T-cell (primary cell): ENCODE data around the gene MAMDC2. TPM values are rescaled to one million over a fixed set of nuclear protein-coding genes. Genes with fewer than 3 reads are reported as not detected.
"Not testable (repeated sequence)": the region's sequence is repeated elsewhere in the genome, so short reads cannot be mapped to it uniquely, and the experiment has no call there.

Source experiments
- ATAC-seq, 4 experiments: fragments of 200-7000 bp in 3 of 4; fragments of 150-1000 bp in 1 of 4; cut with Tn5 transposase; replicated peaks in 1 of 4; 1 replicate in 3 of 4; 2 replicates in 1 of 4; pipeline ENCODE4 v1.10.0; 2021; ENCODE audit warnings: moderate library complexity in 3 of 4, mild to moderate bottlenecking in 2 of 4, moderate number of reproducible peaks in 1 of 4
- CTCF ChIA-PET, 2 donors: fragments of 300-600 bp; sonication (Branson Sonifier 250); formaldehyde crosslinking; loops; one replicate each; lab custom pipeline; 2022; ENCODE audit warnings: antibody characterized with exemption in 2 of 2; lab: Charles Lee
- POLR2A ChIA-PET, 2 donors: fragments of 300-600 bp; sonication (Branson Sonifier 250); formaldehyde crosslinking; loops; one replicate each; lab custom pipeline; 2022; ENCODE audit warnings: antibody characterized with exemption in 2 of 2; lab: Charles Lee
- DNase-seq, 35 experiments: peaks; one replicate each; pipeline versions ENCODE4 v3.0.0 to v3.0.0-alpha.2; 2013 to 2023
- H3K27ac ChIP-seq: one replicate; pipeline ENCODE4 v1.5.1; 2013; ENCODE audit warnings: low read length
- H3K27me3 ChIP-seq, 2 experiments: replicated peaks in 1 of 2; 1 replicate in 1 of 2; 2 replicates in 1 of 2; pipeline versions ENCODE4 v1.6.1 to v1.7.0; 2013; ENCODE audit warnings: low read length in 1 of 2, mixed read lengths in 1 of 2; ENCODE audit not compliant: control insufficient read depth in 2 of 2, insufficient read depth in 2 of 2; ENCODE audit errors: extremely low read depth in 1 of 2
- H3K36me3 ChIP-seq, 2 donors: 1 replicate in 1 of 2; 2 replicates in 1 of 2; pipeline versions ENCODE4 v1.6.1 to v1.7.0; 2013; ENCODE audit warnings: low read length in 1 of 2; ENCODE audit not compliant: control insufficient read depth in 2 of 2, insufficient read depth in 1 of 2; ENCODE audit errors: extremely low read depth in 1 of 2
- H3K4me1 ChIP-seq, 2 experiments: 1 replicate in 1 of 2; 2 replicates in 1 of 2; pipeline versions ENCODE4 v1.6.1 to v1.7.0; 2013; ENCODE audit warnings: low read length in 2 of 2, mixed read lengths in 1 of 2; ENCODE audit not compliant: insufficient read depth in 2 of 2, control insufficient read depth in 1 of 2; ENCODE audit errors: extremely low read depth in 1 of 2
- H3K4me3 ChIP-seq, 2 donors: 1 replicate in 1 of 2; 2 replicates in 1 of 2; pipeline versions ENCODE4 v1.5.1 to v1.7.0; 2013; ENCODE audit warnings: mild to moderate bottlenecking in 2 of 2, low read length in 1 of 2, moderate library complexity in 1 of 2; ENCODE audit not compliant: control insufficient read depth in 1 of 2; ENCODE audit errors: extremely low read depth in 1 of 2
- H3K9me3 ChIP-seq: 2 replicates; pipeline ENCODE4 v1.7.0; 2013
- H3K27ac Mint-ChIP-seq, 2 donors: one replicate each; pipeline ENCODE4 v1.8.0; 2020 to 2021; ENCODE audit warnings: mild to moderate bottlenecking in 2 of 2, mixed read lengths in 2 of 2
- H3K27me3 Mint-ChIP-seq, 2 donors: one replicate each; pipeline ENCODE4 v1.8.0; 2021 to 2022; ENCODE audit warnings: mixed read lengths in 2 of 2
- H3K36me3 Mint-ChIP-seq: one replicate; pipeline ENCODE4 v1.8.0; 2021; ENCODE audit warnings: mixed read lengths
- H3K4me1 Mint-ChIP-seq, 3 donors: one replicate each; pipeline ENCODE4 v1.8.0; 2020 to 2022; ENCODE audit warnings: mixed read lengths in 3 of 3, mild to moderate bottlenecking in 1 of 3
- H3K4me3 Mint-ChIP-seq, 3 donors: one replicate each; pipeline ENCODE4 v1.8.0; 2020 to 2022; ENCODE audit warnings: mild to moderate bottlenecking in 3 of 3, mixed read lengths in 3 of 3, moderate library complexity in 3 of 3
- H3K9me3 Mint-ChIP-seq, 3 donors: one replicate each; pipeline ENCODE4 v1.8.0; 2020 to 2022; ENCODE audit warnings: mixed read lengths in 3 of 3
- WGBS: methylation state at CpG from one replicate; pipeline ENCODE4 v1.1.5; 2013; ENCODE audit warnings: missing lambda C conversion rate; ENCODE audit not compliant: insufficient coverage; 5-methylcytosine and 5-hydroxymethylcytosine counted together
- total RNA-seq, 35 experiments: library from RNA in 6 of 35; stranded (reverse) in 6 of 35; fragments of 120-200 nt in 1 of 35; gene quantifications; one replicate each; pipeline versions ENCODE4 v1.2.1 to v1.2.4 and lab custom pipeline; 2013 to 2026

Gene MAMDC2
- total RNA-seq, 5 donors from 2014 or later (not counting 1 experiment from before 2014, with no cell fraction given): 0.09 to 0.19 (median 0.12) TPM; not detected in 2

DNA sequence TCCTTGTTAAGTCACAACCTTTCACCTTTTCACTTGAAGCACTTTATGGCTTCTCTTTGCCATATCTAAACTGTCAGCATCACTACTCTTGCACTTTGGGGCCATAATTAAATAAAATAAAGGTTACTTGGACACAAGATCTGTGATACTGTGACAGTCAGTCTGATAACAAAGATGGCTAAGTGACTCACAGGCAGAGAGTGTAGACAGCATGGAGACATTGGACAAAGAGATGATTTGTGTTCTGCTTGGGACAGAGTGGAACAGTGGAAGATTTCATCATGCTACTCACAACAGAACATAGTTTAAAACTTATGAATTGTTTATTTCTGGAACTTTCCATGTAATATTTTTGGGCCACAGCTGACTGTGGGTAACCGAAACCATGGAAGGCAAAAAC, 133.5 kb downstream of the MAMDC2 start:
- no peak for DNase-seq
- peaks cover 0 to 3% of the 10 kb centered on the region in 2 donors for H3K27me3 Mint-ChIP-seq
- no peaks in the 10 kb centered on the region for H3K4me1 ChIP-seq
- ChIA-PET POLR2A (no interaction called here), CTCF (no interaction called here)
- no CpG with 5 or more reads among the region's 1 CpG for WGBS
- H3K36me3 ChIP-seq: no peaks in the 10 kb centered on the region
- H3K36me3 Mint-ChIP-seq: no peaks in the 10 kb centered on the region
- no peak for ATAC-seq
- no peaks in the 10 kb centered on the region for H3K4me1 Mint-ChIP-seq
- no peak overlapping the region for H3K27ac Mint-ChIP-seq
- no peaks in the 10 kb centered on the region for H3K27me3 ChIP-seq
- H3K4me3 ChIP-seq: no peak overlapping the region
- H3K9me3 ChIP-seq: no peaks in the 10 kb centered on the region
- peaks cover under 1 to 13% (median 8%) of the 10 kb centered on the region in 3 donors for H3K9me3 Mint-ChIP-seq
- no peak overlapping the region for H3K4me3 Mint-ChIP-seq
- no peak overlapping the region for H3K27ac ChIP-seq

DNA sequence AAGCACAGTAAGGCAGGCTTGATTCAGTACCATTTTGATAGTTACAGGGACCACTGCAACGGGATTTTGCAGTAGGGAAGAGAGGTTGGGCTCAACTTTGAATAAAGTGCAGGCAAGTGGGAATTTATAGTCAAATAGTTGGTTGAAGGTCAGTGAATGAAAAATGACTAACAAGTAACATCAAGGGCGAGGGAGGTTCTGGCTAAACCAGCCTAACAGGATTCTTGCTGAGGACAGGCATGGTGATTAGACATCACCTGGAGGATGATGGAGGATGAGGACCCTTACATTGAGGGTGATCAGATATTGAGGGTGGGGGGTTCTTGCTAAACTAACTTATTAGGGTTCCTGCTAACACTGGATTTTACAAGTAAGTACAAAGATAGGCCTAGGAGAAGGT, 149.1 kb downstream of the MAMDC2 start:
- no peak overlapping the region for H3K4me3 ChIP-seq
- no peak overlapping the region for H3K27ac Mint-ChIP-seq
- no peaks in the 10 kb centered on the region for H3K36me3 Mint-ChIP-seq
- H3K4me3 Mint-ChIP-seq: no peak overlapping the region
- 40% methylated on average over 1 of the region's 2 CpGs for WGBS
- no peaks in the 10 kb centered on the region for H3K4me1 ChIP-seq
- DNase-seq (no peak), ATAC-seq (no peak)
- POLR2A ChIA-PET: no interaction called here
- H3K27ac ChIP-seq: no peak overlapping the region
- peaks cover 5 to 36% (median 13%) of the 10 kb centered on the region in 3 donors for H3K9me3 Mint-ChIP-seq
- no peaks in the 10 kb centered on the region for H3K36me3 ChIP-seq
- CTCF ChIA-PET: no interaction called here
- H3K4me1 Mint-ChIP-seq: no peaks in the 10 kb centered on the region
- H3K27me3 ChIP-seq: no peaks in the 10 kb centered on the region
- peaks cover 9 to 11% of the 10 kb centered on the region in 2 donors for H3K27me3 Mint-ChIP-seq
- H3K9me3 ChIP-seq: no peaks in the 10 kb centered on the region

DNA sequence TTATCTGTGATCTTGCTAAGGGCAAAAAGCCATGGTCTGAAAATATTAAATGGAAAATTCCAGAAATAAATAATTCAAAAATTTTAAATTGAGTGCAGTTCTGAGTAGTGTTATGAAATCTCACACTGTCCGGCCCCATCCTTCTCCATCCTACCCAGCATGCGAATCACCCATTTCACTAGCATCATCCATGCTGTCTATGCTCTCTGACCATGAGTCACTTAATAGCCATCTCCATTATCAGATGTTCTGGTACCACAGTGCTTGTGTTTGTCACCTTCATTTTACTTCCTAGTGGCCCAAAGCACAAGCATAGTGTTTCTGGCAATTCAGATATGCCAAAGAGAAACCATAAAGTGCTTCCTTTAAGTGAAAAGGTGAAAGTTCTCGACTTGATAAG, 151.8 kb downstream of the MAMDC2 start:
- no peaks in the 10 kb centered on the region for H3K36me3 ChIP-seq
- H3K4me3 Mint-ChIP-seq: no peak overlapping the region
- ChIA-PET POLR2A (no interaction called here), CTCF (no interaction called here)
- H3K4me3 ChIP-seq: no peak overlapping the region
- ATAC-seq (no peak), DNase-seq (no peak)
- H3K27ac ChIP-seq: no peak overlapping the region
- H3K9me3 ChIP-seq: no peaks in the 10 kb centered on the region
- H3K4me1 ChIP-seq: no peaks in the 10 kb centered on the region
- no peaks in the 10 kb centered on the region for H3K27me3 ChIP-seq
- H3K4me1 Mint-ChIP-seq: no peaks in the 10 kb centered on the region
- H3K27ac Mint-ChIP-seq: no peak overlapping the region
- H3K9me3 Mint-ChIP-seq: peaks cover 5 to 21% (median 8%) of the 10 kb centered on the region in 3 donors
- WGBS: 93% methylated on average over 2 of the region's 3 CpGs
- H3K36me3 Mint-ChIP-seq: no peaks in the 10 kb centered on the region
- H3K27me3 Mint-ChIP-seq: peaks cover 4 to 11% of the 10 kb centered on the region in 2 donors

DNA sequence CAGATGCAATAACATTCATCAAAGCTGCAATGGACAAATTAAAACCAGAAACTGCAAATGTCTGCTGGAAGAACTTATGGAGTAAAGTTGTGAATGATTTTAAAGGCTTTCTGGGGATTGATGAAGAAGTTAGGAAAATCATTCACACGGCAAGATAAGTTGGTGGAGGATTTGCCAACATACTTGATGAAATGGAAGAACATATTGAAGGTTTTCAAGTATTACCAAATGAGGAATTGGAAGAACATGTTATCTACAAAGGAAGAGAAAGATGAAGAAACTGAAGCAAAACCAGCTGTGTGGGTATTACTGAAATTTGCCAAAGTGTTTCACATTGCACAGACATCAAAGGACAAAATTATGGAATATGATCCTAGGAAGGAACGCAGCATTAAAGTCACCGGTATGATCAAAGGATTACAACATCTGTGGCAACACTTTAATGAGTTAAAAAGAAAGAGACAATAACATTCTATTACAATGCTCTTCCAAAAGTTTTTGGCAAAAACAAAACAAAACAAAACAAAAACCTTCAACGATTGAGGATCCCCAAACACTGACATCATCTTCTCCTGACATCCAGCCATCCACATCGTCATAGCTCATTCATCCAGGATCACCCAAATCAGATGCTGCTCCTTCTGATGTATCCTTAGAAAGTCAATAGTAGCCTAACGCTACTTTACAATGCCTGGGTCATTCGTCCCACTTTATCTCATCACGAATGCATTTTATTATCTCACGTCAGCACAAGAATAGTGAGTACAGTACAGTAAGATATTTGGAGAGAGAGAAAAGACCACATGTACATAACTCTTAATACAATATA, 153.8 kb downstream of the MAMDC2 start:
- Mint-ChIP-seq H3K27ac (no peak overlapping the region), H3K4me3 (no peak overlapping the region), H3K4me1 (no peaks in the 10 kb centered on the region), H3K9me3 (peaks cover 5 to 21% (median 8%) of the 10 kb centered on the region in 3 donors), H3K27me3 (peaks cover 4% of the 10 kb centered on the region in 2 donors), H3K36me3 (no peaks in the 10 kb centered on the region)
- H3K27me3 ChIP-seq: no peaks in the 10 kb centered on the region
- no peak overlapping the region for H3K4me3 ChIP-seq
- DNase-seq (no peak), ATAC-seq (no peak)
- H3K4me1 ChIP-seq: no peaks in the 10 kb centered on the region
- H3K36me3 ChIP-seq: no peaks in the 10 kb centered on the region
- 79% methylated on average over 3 of the region's 9 CpGs for WGBS
- H3K27ac ChIP-seq: no peak overlapping the region
- no peaks in the 10 kb centered on the region for H3K9me3 ChIP-seq
- ChIA-PET CTCF (no interaction called here), POLR2A (no interaction called here)

DNA sequence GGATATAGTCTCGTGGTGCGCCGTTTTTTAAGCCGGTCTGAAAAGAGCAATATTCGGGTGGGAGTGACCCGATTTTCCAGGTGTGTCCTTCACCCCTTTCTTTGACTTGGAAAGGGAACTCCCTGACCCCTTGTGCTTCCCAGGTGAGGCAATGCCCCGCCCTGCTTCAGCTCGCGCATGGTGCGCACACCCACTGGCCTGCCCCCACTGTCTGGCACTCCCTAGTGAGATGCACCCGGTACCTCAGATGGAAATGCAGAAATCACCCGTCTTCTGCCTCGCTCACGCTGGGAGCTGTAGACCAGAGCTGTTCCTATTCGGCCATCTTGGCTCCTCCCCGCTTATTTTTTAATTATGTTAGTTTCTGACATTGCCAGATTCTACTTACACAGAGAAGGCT, 161.1 kb downstream of the MAMDC2 start:
- H3K36me3 Mint-ChIP-seq, H3K27me3 Mint-ChIP-seq, H3K27ac Mint-ChIP-seq, H3K4me1 ChIP-seq, H3K4me1 Mint-ChIP-seq, H3K27me3 ChIP-seq, H3K4me3 Mint-ChIP-seq, DNase-seq, H3K36me3 ChIP-seq, ATAC-seq, H3K27ac ChIP-seq, H3K4me3 ChIP-seq, H3K9me3 ChIP-seq, POLR2A ChIA-PET: not testable (repeated sequence)
- peaks cover 9 to 29% (median 10%) of the 10 kb centered on the region in 3 donors for H3K9me3 Mint-ChIP-seq
- WGBS: 98% methylated on average over 6 of the region's 16 CpGs
- CTCF ChIA-PET: interaction anchor here in 1 of 2 donors (0.6 kb wide), 1 partner anchor 22 kb away, joined by 3 read pairs; no protein-coding TSS in a partner anchor

DNA sequence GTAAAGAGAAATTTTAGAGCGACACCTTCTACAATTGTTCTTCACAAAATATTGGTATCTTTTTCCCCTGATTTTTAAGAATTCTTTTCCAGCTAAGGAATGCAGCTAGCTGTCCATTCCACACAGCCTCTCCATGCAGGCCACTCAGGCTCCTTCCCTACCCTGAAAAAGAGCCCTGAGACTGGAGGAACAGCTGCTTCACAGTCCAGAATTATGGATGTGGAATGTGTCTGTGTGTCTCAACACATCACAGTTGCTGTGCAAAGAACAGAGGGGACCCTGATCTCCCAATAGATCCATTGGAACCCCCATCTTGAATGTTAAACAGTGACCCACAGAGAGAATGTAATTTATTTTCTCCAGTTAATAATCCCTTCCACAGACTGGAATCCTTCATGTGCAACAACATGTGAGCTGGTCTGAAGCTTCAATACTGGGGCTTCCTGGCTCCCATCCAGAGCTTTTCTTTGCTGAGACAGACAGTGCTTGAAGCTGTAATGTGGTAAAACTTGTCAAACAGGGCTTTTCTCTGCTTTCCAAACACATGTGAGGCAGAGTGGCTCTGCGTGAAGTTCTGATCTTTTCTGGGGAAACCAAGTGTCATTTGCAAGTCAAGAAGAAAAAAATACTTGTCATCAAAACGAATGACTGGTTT, 161.8 kb downstream of the MAMDC2 start:
- Histone ChIP-seq H3K36me3 (no peaks in the 10 kb centered on the region), H3K4me3 (no peak overlapping the region), H3K4me1 (no peaks in the 10 kb centered on the region), H3K9me3 (no peaks in the 10 kb centered on the region), H3K27ac (no peak overlapping the region), H3K27me3 (no peaks in the 10 kb centered on the region)
- ChIA-PET CTCF (interaction anchor here in 1 of 2 donors (0.6 kb wide), 2 partner anchors 16 to 21 kb away, joined by 3 read pairs; no protein-coding TSS in a partner anchor), POLR2A (no interaction called here)
- no peaks in the 10 kb centered on the region for H3K4me1 Mint-ChIP-seq
- no peaks in the 10 kb centered on the region for H3K27me3 Mint-ChIP-seq
- no peak overlapping the region for H3K27ac Mint-ChIP-seq
- no peaks in the 10 kb centered on the region for H3K36me3 Mint-ChIP-seq
- DNase-seq: no peak
- no peak for ATAC-seq
- peaks cover 11 to 36% (median 13%) of the 10 kb centered on the region in 3 donors for H3K9me3 Mint-ChIP-seq
- no peak overlapping the region for H3K4me3 Mint-ChIP-seq
- WGBS: no CpG with 5 or more reads among the region's 3 CpGs
